SKM-1 treated with dmso at 0.1 percent for 144 hours (cell line): ENCODE data around the gene PSMD9.

Experiments
- DNase-seq: peaks from one replicate; lab custom pipeline; 2025; ENCODE audit not compliant: unreplicated experiment; lab: John Stamatoyannopoulos, UW

PSMD9 gene

GRCh38 chr12:121949648-121950397, 61.2 kb downstream of the PSMD9 start:
- DNase-seq = no peak

DNA sequence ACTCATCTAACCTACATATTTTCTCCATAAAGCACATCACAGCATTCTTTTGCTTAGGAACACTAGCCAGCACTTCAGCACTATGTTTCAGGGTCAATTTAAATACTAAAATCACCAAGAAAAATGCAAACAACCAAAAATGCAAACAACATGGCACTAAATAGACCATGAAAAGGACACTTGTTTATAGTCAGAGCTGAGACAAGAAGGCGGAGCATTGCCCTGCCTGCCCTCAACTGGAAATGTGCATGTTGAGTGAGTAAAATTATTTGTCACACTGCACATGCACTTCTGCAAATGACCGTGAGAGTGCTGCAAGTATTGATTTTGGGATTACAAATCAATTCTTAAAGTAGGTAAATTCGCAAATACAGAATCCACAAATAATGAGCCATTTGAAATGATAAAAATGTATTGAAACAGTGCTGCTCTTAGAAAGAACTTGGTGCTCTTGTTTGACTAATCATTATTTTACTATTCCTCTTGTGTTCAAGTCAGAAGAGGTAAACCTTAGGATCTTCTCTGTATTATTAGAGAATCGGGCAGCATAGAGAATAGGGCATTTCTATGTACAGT, 64.6 kb downstream of the PSMD9 start:
- no peak for DNase-seq

DNA sequence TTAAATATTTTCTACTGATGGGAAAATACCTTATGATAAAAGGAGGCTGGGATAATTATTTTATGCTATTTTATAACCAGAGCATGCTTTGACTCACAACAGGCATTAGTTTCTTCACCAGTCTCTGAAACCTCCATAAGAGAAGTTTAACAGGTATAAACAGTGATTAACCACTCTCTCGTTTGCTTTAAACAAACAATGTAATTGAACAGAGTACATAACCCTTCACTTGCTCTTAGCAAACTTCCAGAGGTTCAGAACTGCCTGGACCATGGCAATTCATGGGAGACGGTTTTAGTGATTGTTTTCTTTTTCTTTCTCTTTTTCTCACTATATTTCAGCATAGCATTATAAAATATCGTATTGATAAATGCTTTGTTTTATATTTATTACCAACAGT, 65.1 kb downstream of the PSMD9 start:
- DNase-seq = no peak

GRCh38 chr12:121955258-121956237, 67.0 kb downstream of the PSMD9 start:
- no peak for DNase-seq

GRCh38 chr12:121957861-121958515, 69.4 kb downstream of the PSMD9 start:
- no peak for DNase-seq

DNA sequence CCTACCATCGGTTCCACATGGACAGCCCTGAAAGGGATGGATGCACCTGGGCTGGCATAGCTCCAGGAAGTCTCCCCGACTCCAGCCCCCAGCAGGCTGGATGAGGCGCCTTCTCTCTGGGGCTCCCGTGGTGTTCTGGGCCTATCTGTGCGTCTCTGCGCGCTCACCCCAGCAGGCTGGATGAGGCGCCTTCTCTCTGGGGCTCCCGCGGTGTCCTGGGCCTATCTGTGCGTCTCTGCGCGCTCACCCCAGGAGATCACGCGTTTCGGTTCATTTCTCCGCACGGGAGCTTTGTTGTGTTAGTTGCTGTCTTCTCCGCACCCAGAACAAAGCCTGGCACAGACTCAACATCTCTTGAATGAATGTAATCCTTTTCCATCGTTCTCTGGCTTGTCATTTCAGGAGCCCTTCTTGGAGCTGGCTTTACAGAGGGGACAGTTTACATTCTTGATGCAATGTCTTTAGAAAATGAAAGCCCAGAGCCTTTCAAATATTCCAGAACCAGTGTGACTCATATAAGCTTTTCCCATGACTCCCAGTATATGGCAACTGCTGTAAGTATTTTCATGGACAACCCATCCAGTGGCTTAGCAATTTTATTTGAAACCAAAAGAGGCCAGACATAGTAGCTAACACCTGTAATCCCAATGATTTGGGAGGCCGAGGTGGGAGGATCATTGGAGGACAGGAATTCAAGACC, 70.1 kb downstream of the PSMD9 start:
- DNase-seq = no peak

GRCh38 chr12:121960541-121960940, 72.0 kb downstream of the PSMD9 start:
- DNase-seq = no peak

DNA sequence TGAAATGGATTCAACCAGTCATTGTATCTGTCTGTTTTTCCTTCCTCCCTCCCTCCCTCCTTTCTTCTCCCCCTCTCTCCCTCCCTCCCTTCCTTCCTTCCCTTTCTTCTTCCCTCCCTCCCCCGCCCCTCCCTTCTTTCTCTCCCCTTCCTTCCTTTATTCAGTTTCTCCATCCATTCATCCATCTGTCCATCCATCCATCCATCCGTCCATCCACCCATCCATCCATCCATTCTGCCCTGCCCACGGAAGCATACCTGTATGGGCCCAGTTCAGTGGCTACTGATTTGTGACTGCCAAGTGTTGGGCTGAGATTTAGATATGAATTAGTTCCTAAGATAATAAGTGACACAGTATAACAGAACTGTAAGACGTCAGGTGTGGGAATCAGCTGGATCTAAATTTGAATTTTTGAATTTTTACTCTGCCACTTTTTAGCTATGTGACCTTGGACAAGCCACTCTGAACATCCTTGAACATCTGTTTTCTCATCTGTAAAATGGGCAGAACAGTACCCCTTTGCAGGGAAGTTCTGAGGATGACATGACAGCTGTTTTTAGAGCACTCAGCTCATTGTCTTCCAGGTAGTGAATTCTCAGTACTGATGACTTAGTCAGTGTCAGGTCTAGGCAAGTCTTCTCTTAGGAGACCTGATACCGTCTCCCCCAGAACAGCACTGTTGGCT, 72.7 kb downstream of the PSMD9 start:
- no peak for DNase-seq

DNA sequence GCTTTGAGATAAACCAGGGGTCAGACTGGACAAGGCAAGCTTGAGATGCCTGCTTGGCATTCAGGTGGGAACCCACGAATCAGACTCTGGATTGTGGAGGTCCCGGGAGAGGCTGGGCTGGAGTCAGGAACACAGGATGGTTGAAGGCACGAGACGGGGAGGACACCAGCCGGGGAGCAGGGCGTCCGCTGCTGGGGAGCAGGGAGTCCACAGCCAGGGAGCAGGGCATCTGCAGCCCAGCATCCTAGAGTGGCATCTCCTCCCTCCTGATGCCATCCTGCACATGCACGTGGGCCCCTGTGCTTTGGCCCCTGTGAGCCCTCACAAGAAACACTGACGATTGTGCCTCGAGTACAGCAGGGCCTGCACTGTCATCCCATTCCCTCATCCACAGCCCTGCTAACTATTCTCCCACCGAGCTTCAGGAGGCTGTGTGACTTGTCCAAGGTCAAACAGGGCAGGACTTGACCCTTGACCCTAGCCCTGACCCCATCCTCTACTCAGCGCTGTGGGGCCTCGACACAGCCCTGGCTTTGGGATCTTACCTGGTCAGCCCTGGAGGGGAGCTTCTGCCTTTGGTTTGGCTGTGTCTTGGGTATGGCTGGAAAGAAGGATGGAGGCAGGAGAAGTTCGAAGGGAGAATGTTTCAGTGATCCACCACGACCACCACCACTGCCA, 74.9 kb downstream of the PSMD9 start:
- no peak for DNase-seq

GRCh38 chr12:121964813-121965643, 76.4 kb downstream of the PSMD9 start:
- no peak for DNase-seq

DNA sequence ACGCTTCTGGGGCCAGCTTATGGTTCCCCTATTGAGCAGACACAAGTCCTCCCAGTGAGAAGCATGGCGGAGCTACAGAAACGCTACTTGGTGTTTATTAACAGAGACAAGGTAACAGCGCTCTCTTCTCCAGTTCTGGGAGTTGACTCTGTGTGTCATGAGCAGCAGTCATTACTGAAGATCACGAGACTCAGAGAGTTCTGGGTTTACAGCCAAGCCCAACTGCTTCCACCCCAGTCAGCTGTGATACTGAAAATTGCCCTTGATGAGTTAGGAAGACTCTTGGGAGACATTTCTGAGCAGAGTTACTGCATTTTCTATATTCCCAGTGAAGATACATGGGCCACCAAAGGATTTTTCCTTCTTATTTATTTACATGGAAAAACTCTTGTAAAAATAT, 78.4 kb downstream of the PSMD9 start:
- no peak for DNase-seq
